Loucy (cell line): ENCODE results near the gene EGR4.

Experiments
- H2AFZ ChIP-seq: fragments of 200-600 bp; sonication (generic); 2 replicates; pipeline ENCODE4 v1.6.0; 2016; ENCODE audit warnings: antibody characterized with exemption, mild to moderate bottlenecking, low read length, moderate library complexity
- H3F3A ChIP-seq: fragments of 200-600 bp; 2 replicates; pipeline ENCODE4 v1.6.0; 2016; ENCODE audit warnings: antibody characterized with exemption, low read depth, mild to moderate bottlenecking
- H3K27me3 ChIP-seq: fragments of 200-600 bp; sonication (generic); 2 replicates; pipeline ENCODE4 v1.6.1; 2014; ENCODE audit warnings: low read length, mild to moderate bottlenecking; ENCODE audit not compliant: insufficient read depth, poor library complexity, severe bottlenecking
- H3K36me3 ChIP-seq: fragments of 200-600 bp; sonication (generic); 2 replicates; pipeline ENCODE4 v1.6.1; 2016; ENCODE audit warnings: low read length; ENCODE audit not compliant: insufficient read depth
- H3K4me1 ChIP-seq: fragments of 200-600 bp; sonication (generic); 2 replicates; pipeline ENCODE4 v1.5.1; 2014; ENCODE audit warnings: low read length, mild to moderate bottlenecking; ENCODE audit not compliant: insufficient read depth, poor library complexity, severe bottlenecking
- H3K4me2 ChIP-seq: fragments of 200-600 bp; sonication (generic); 2 replicates; pipeline ENCODE4 v1.6.0; 2014; ENCODE audit warnings: antibody characterized with exemption, low read length, low read depth, mild to moderate bottlenecking; ENCODE audit not compliant: poor library complexity, severe bottlenecking
- H3K4me3 ChIP-seq: fragments of 200-600 bp; sonication (generic); 2 replicates; pipeline ENCODE4 v1.5.1; 2014; ENCODE audit warnings: low read length, mild to moderate bottlenecking, mixed read lengths; ENCODE audit not compliant: poor library complexity, severe bottlenecking
- H3K79me2 ChIP-seq: fragments of 200-600 bp; sonication (generic); 2 replicates; pipeline ENCODE4 v1.6.1; 2014; ENCODE audit warnings: low read length; ENCODE audit not compliant: insufficient read depth
- H3K9ac ChIP-seq: fragments of 200-600 bp; sonication (generic); 2 replicates; pipeline ENCODE4 v1.6.0; 2014; ENCODE audit warnings: mild to moderate bottlenecking, low read depth, low read length, moderate library complexity; ENCODE audit not compliant: poor library complexity, severe bottlenecking
- H3K9me2 ChIP-seq: fragments of 200-600 bp; sonication (generic); replicated peaks from 2 replicates; pipeline ENCODE4 v1.6.1; 2016; ENCODE audit warnings: low read depth, low read length, mixed read lengths
- H3K9me3 ChIP-seq: fragments of 200-600 bp; sonication (generic); 2 replicates; pipeline ENCODE4 v1.6.1; 2014; ENCODE audit warnings: mild to moderate bottlenecking, antibody characterized with exemption, low read length, low read depth; ENCODE audit not compliant: insufficient read depth
- H4K20me1 ChIP-seq: fragments of 200-600 bp; sonication (generic); 2 replicates; pipeline ENCODE4 v1.6.0; 2014; ENCODE audit warnings: antibody characterized with exemption, low read length, mild to moderate bottlenecking; ENCODE audit not compliant: insufficient read depth, poor library complexity, severe bottlenecking
- CTCF ChIP-seq: fragments of 200-600 bp; sonication (generic); conservative IDR thresholded peaks from 2 replicates; pipeline ENCODE4 v1.5.1; 2014; ENCODE audit warnings: mild to moderate bottlenecking, antibody characterized with exemption, low read length
- EZH2phosphoT487 ChIP-seq: fragments of 200-600 bp; IDR thresholded peaks from 2 replicates; pipeline ENCODE4 v1.6.1; 2018; ENCODE audit warnings: antibody characterized with exemption, mild to moderate bottlenecking, moderate library complexity, borderline replicate concordance

The EGR4 gene

GRCh38 chr2:73257021-73257420, 36.3 kb downstream of the EGR4 start:
- H3K4me1 ChIP-seq = no peaks in the 10 kb centered on the region
- H3K9me3 ChIP-seq = no peaks in the 10 kb centered on the region
- no peaks in the 10 kb centered on the region for H3K27me3 ChIP-seq
- no peak overlapping the region for H3K4me3 ChIP-seq
- H2AFZ ChIP-seq = no peak overlapping the region
- no peaks in the 10 kb centered on the region for H4K20me1 ChIP-seq
- H3K9me2 ChIP-seq = no peaks in the 10 kb centered on the region
- H3K4me2 ChIP-seq = no peak overlapping the region
- H3K79me2 ChIP-seq = no peaks in the 10 kb centered on the region
- H3K36me3 ChIP-seq = peaks cover 61% of the 10 kb centered on the region; the same call in 1 of the 2 replicates
- no peak overlapping the region for H3K9ac ChIP-seq
- no peaks in the 10 kb centered on the region for H3F3A ChIP-seq
- no peak for TF ChIP-seq EZH2phosphoT487
- no peak for TF ChIP-seq CTCF

- Histone ChIP-seq H3K9me3 (no peaks in the 10 kb centered on the region), H3K9ac (no peak overlapping the region), H3F3A (no peaks in the 10 kb centered on the region), H2AFZ (no peak overlapping the region), H3K27me3 (no peaks in the 10 kb centered on the region), H3K9me2 (no peaks in the 10 kb centered on the region), H3K4me2 (no peak overlapping the region), H3K4me1 (no peaks in the 10 kb centered on the region), H3K4me3 (no peak overlapping the region), H3K36me3 (peaks cover 65% of the 10 kb centered on the region; the same call in 1 of the 2 replicates), H4K20me1 (no peaks in the 10 kb centered on the region), H3K79me2 (no peaks in the 10 kb centered on the region)
- TF ChIP-seq EZH2phosphoT487 = no peak
- TF ChIP-seq CTCF = no peak
Measured at GRCh38 chr2:73256618-73256922, 36.8 kb downstream of the EGR4 start.

DNA sequence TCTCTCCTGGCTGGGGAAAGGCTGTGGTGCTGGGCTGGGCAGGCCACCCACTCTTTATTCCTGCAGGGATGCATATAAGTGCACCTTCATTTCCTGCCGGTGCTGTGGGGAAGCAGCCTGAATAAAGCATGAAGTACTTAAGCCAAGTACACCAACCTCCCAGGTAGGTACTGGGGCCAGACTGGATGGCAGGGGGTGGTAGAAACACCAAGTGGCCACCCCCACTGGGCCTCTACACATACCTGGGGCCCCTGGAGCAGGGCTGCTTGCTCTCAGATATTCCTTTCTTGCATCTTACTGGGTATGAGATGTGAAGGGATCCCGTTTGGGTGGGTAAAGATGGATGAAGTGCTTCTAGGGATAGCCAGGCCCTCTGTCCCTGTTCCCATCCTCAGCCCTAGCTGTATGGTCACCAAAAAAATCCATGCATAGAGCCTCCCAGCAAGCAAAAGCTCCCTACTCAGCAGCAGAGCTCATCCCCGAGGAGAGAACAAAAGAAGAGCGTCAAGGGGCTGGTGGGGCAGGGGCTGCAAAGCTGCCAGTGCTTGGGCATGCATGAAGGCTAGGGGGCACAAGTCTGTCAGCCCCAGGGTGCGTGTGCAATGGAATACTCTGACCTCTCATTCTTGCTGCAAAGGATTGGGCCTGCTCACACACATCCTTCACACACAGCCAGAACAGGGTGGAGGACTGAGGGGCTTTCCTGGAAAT, 37.3 kb downstream of the EGR4 start:
- Histone ChIP-seq H3K36me3 (peaks cover 70% of the 10 kb centered on the region; the same call in 1 of the 2 replicates), H3K27me3 (no peaks in the 10 kb centered on the region), H3K9ac (no peak overlapping the region), H3K9me2 (no peaks in the 10 kb centered on the region), H4K20me1 (no peaks in the 10 kb centered on the region), H3K4me2 (no peak overlapping the region), H3K4me3 (no peak overlapping the region), H3F3A (no peaks in the 10 kb centered on the region), H3K4me1 (no peaks in the 10 kb centered on the region), H3K9me3 (no peaks in the 10 kb centered on the region), H2AFZ (no peak overlapping the region), H3K79me2 (no peaks in the 10 kb centered on the region)
- TF ChIP-seq EZH2phosphoT487 (no peak), CTCF (no peak)
